GM18858 (cell line): ENCODE data around the gene SLC9C1.

Experiments
- ATAC-seq: cut with Tn5 transposase; IDR thresholded peaks from one replicate; pipeline ENCODE4 v1.9.1; 2021; ENCODE audit not compliant: unreplicated experiment

SLC9C1 gene

GRCh38 chr3:112115806-112116383 lies 178.1 kb downstream of the SLC9C1 start:
- ATAC-seq = no peak

- peak; percentile 31 for ATAC-seq
These were observed 178.8 kb downstream of the SLC9C1 start for GRCh38 chr3:112115161-112115739.

GRCh38 chr3:112114576-112115160 lies 179.3 kb downstream of the SLC9C1 start:
- no peak for ATAC-seq

DNA sequence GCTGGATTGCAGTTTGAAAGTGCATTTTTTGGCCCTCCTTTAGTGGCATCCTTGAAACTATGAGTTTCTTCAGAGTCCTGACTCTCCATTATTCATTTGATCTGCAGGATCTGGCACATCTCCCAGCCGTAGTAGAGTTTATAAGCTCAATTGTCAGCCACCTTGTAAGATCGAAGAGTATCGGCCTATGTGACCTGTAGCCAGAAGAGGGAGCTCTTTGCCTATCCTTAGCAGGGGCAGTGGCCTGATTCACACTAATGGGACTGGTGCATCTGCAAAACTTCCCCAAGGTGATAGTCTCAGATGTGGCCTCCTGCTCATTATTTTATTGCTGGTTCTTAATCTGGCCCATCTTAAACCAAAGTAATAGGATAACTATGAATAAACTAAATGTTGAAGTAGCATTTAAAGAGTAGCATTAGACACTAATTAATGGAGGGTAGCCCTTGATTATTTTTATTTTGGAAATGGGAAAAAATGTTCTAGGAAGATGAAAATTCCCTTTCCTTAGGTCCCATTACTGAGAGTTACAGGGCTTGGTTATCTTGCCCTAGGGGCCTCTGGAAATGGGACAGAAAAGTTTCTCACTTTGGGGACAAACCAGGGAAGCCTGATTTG lies 182.1 kb downstream of the SLC9C1 start:
- peak; percentile 42 for ATAC-seq

GRCh38 chr3:112109322-112109721 lies 184.7 kb downstream of the SLC9C1 start:
- no peak for ATAC-seq

DNA sequence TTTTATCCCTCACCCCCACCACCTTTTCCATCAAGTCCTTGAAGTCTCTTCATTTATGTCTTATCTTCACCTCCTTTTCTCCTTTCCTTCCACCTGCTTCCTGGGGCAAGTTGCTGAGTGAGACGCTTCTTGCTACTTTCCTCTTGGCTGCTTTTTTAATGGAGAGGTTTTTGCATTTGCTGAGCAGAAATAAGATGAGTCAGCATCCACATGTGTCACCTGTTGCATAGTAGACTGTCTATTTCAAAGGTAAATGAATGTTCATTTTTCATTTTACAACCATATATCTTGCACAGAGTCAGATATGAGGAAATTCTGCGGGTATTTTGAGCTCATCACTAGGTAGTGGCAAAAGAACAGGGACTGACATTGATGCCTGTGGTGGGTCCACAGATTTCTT lies 189.2 kb downstream of the SLC9C1 start:
- ATAC-seq = no peak

GRCh38 chr3:112101916-112102315 lies 192.1 kb downstream of the SLC9C1 start:
- ATAC-seq = no peak

- ATAC-seq = no peak
These were observed 196.6 kb downstream of the SLC9C1 start for GRCh38 chr3:112097378-112097777.

GRCh38 chr3:112096176-112096575 lies 197.8 kb downstream of the SLC9C1 start:
- no peak for ATAC-seq

DNA sequence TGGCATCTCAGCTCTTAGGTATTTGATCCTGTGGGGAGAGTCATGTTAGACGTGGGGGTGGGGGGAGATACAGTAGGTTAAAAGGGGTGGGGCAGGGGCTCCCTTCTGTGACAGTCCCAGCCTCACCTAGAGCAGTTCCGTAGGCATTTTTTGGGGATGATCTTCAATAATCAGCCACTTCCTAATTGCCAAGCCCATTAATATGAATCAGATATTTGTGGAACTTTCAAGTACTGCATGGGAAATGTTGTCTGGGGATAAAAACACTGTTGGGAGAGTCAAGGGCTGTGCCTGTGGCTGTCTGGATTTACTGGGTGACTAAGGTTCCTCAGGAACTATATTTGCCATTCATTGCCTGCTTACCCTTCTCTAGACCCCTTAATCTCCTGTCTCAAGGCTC lies 198.3 kb downstream of the SLC9C1 start:
- ATAC-seq = no peak

GRCh38 chr3:112093180-112093522 lies 200.9 kb downstream of the SLC9C1 start:
- ATAC-seq = no peak

DNA sequence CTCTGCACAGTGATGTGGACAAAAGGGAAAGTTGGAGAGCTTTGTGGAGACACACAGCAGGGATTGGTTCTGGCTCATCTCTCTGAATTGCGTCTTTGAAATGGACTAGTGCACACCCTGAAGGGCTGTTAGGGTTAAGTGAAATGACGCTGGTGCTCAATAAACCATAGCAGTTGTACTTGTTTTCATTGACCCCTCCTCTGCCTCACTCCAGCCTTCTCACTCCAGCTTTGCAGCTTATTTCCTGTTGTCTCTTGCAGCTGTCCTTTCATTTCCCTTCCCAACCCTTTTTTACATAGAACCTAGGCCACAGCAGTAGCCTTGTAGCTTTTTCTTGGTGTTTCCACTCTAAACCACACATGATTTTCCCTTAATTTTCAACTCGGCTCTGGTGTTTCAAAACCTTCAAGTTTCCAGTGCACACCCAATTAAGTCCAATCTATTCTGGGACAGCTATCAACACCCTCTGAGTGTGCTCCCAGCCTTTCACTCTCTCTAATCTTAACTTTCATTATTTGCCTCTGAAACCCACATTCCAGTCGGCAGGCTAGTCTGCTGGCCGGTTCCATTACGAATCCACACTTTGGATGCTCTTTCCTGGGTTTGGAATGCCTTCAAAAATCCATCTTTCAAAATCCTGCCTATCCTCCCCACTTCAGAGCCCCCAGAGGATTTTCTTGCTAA lies 201.4 kb downstream of the SLC9C1 start:
- ATAC-seq = no peak

DNA sequence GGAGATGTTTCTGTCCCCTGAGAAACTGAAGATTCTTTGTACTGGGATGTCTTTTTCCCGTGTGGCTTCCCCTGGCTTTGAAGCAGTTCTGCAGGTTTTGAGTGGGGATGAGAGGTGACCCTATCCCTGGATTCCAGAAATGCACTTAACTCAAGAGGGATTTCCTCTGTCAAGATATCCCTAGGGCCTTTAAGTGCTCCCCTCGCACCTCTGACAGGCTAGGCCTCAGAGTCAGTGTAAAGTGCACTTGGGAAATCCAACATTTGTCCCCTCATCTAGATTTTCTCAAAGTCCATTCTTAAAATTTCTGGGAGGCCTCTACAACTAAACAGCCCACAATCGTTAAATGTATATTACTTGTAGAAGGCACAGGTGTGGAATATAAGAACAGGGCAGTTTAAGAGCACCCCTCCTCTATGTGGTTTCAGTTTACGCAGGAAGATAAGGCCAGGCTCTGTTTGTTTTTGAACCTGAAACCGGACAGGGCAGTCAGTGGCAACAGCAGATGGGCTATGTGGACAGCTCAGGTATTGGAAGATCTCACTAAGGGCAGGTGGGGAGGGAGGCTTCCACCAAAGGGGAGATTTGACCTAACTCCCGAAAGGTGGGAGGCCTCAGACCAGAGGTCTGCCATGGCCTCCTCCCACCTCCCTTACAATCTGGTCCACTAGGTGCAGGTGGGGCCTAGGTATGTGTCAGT lies 203.0 kb downstream of the SLC9C1 start:
- no peak for ATAC-seq
